Activated CD4-positive, alpha-beta T cell treated with anti-CD3 and anti-CD28 coated beads for 36 hours (primary cell): Measurements from ENCODE around the gene KCNH8. TPM values are rescaled to one million over a fixed set of nuclear protein-coding genes. Genes with fewer than 3 reads are reported as not detected.

ENCODE experiments used
- ATAC-seq: fragments of 200-7000 bp; cut with Tn5 transposase; one replicate; pipeline ENCODE4 v1.10.0; 2021; ENCODE audit warnings: mild to moderate bottlenecking, moderate library complexity
- CTCF ChIA-PET: fragments of 350-600 bp; sonication (Branson Sonifier 250); formaldehyde crosslinking; loops from one replicate; lab custom pipeline; 2021; ENCODE audit warnings: antibody characterized with exemption; lab: Charles Lee
- POLR2A ChIA-PET: fragments of 350-600 bp; sonication (Branson Sonifier 250); formaldehyde crosslinking; loops from one replicate; lab custom pipeline; 2021; ENCODE audit warnings: antibody characterized with exemption, inconsistent platforms; lab: Charles Lee
- DNase-seq: peaks from one replicate; pipeline ENCODE4 v3.0.0-alpha.2; 2020
- H3K27ac Mint-ChIP-seq: one replicate; pipeline ENCODE4 v1.8.0; 2021; ENCODE audit warnings: mixed read lengths
- H3K27me3 Mint-ChIP-seq: one replicate; pipeline ENCODE4 v1.8.0; 2021; ENCODE audit warnings: mixed read lengths
- H3K36me3 Mint-ChIP-seq: one replicate; pipeline ENCODE4 v1.8.0; 2021; ENCODE audit warnings: low read depth, mixed read lengths
- H3K4me1 Mint-ChIP-seq: one replicate; pipeline ENCODE4 v1.8.0; 2021; ENCODE audit warnings: mixed read lengths
- H3K4me3 Mint-ChIP-seq: one replicate; pipeline ENCODE4 v1.8.0; 2021; ENCODE audit warnings: mild to moderate bottlenecking, moderate library complexity, mixed read lengths
- H3K9me3 Mint-ChIP-seq: one replicate; pipeline ENCODE4 v1.8.0; 2021; ENCODE audit warnings: low read depth, mixed read lengths
- intact Hi-C, 2 experiments: fragments of 100-400 bp; cut with DNase I in 1 of 2; cut with micrococcal nuclease in 1 of 2; formaldehyde crosslinking; loops; one replicate each; pipeline versions ENCODE4 v1.14.2 to v1.15.1; 2022 to 2024; cut with DNase I, micrococcal nuclease
- microRNA-seq: library from miRNA; unstranded; fragments of <30 nt; microRNA quantifications from one replicate; pipeline ENCODE4 v1.2.0, GENCODE V29; 2021; ENCODE audit warnings: borderline replicate concordance
- total RNA-seq, 2 experiments: library from RNA; stranded (reverse); gene quantifications; one replicate each; pipeline ENCODE4 v1.2.3, GENCODE V29; 2021

KCNH8 gene
- total RNA-seq, 2 experiments from 2014 or later, result 0.05 TPM; not detected in 1

DNA sequence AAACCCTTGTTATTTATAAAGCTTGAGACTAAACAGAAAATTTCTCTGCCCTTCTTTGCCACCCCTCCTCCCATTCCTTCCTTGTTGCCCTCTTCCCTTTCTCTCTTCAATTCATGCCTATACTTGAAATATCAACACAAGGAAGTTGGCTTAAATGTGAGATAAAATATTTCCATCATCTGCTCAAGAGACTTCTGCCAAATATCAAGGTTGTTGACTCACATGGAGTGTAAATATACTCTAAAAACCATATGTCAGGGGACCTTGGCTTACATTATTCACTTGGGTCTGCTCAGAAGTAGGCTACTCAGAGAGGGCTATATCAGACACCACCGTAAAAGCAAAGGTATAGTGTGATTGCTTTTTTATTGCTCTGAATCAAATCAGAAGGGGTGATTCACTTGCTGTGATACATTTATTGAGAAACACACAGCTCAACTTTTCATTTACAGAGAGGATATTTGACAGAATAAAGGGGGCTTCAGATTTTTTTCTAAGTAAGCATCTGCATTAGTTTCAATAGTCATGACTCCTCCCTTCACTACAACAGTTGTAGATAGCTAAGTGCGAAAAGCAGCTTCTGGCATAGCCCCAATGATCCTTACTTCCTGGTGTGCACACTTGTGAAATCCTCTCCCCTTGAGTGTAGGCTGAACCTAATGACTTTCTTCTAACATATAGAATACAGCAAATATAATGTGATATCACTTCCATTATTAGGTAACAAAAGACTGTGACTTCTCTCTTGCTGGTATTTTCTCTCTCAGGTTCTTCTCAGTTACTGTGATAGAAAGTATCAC is 399.6 kb downstream of the KCNH8 start:
- no peaks in the 10 kb centered on the region for H3K27me3 Mint-ChIP-seq
- H3K4me3 Mint-ChIP-seq, result no peak overlapping the region
- intact Hi-C loops, result loop anchor here (10.0 kb wide), 3 partner anchors 203 to 483 kb away; no protein-coding TSS in a partner anchor
- no peak for DNase-seq
- no peaks in the 10 kb centered on the region for H3K9me3 Mint-ChIP-seq
- no peaks in the 10 kb centered on the region for H3K4me1 Mint-ChIP-seq
- no peak overlapping the region for H3K27ac Mint-ChIP-seq
- CTCF ChIA-PET, result no interaction called here
- POLR2A ChIA-PET, result no interaction called here
- ATAC-seq, result no peak
- H3K36me3 Mint-ChIP-seq, result no peaks in the 10 kb centered on the region

DNA sequence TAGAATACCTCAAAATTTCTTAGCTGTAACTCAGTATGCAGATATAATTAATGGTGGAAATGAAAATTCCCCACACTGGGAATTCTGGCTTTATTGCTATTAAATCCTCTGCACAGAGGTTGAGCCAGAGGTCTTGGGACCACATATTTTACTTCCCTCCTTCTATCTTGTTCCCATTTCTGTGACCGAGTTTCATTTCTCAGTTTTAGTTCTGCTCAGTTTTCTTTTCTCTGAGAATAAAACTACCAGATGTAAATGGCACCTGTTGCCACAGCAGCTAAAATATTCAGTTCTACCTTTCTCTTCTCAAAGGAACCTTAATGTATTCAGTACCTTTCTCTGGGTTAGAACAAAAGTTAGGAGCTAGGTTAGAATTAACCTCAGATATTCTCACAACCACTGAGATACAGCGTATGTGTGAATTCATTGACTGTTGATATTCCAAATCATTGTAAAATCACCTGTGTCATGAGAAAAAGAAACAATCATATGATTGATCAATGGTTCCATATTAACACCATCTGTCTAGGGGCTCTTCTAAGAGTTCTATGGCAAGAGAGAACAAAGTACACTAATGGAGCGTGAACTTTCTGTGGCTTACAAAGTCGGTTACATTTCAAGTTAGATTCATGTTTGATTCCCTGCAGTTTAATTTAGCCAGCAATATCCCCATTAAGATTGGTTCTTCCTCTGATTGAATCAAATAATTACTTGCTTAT is 411.6 kb downstream of the KCNH8 start:
- H3K4me1 Mint-ChIP-seq, result no peaks in the 10 kb centered on the region

DNA sequence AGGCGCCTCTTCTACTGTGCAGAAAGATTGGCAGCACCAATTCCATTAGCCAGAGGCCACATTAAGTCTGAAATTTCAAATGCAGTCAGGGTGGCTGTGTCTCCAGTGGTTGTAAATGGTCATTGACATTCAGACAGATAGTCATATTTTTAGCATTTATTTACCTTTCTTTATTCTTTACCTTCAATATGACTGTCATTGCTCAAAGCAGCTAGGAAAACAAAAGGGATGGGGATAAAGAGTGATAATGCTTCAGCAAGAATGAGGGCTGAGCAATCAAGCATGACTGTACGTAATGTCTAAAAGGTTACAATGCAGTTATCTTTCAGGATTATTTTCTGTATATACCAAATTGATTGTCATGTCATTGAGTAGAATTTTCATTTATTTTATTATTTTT is 425.3 kb downstream of the KCNH8 start:
- Mint-ChIP-seq H3K9me3 (peaks cover under 1% of the 10 kb centered on the region), H3K36me3 (no peaks in the 10 kb centered on the region), H3K4me3 (no peak overlapping the region), H3K27me3 (no peaks in the 10 kb centered on the region), H3K4me1 (no peaks in the 10 kb centered on the region), H3K27ac (no peak overlapping the region)
- intact Hi-C loops, result no loop called here
- ChIA-PET CTCF (no interaction called here), POLR2A (no interaction called here)
- DNase-seq (no peak), ATAC-seq (no peak)

More for the DNA sequence above, 411.6 kb downstream of the KCNH8 start:
- ATAC-seq (no peak), DNase-seq (no peak)
- Mint-ChIP-seq H3K27ac (no peak overlapping the region), H3K4me3 (no peak overlapping the region), H3K36me3 (peaks cover 2% of the 10 kb centered on the region), H3K27me3 (peaks cover 5% of the 10 kb centered on the region), H3K9me3 (no peaks in the 10 kb centered on the region)
- intact Hi-C loops, result no loop called here
- ChIA-PET CTCF (no interaction called here), POLR2A (no interaction called here)

DNA sequence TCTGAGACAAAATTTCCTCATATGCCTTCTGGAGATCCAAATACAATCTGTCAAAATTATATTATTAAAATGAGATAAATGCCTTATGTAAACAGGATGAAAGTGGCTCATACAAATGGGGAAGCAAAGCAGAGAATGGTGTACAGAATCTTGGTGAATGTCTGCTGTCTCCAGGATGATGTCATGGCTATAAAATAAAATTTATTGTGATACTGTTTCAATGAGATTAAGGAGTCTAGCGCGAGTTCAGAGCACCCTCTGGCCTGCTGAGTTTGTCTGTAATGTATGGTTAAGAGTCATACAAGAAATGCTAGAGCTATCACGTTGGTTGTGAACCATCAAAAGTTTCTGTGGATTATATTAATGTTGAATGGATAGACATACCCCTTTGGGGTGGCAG is 426.0 kb downstream of the KCNH8 start:
- Mint-ChIP-seq H3K36me3 (no peaks in the 10 kb centered on the region), H3K4me1 (no peaks in the 10 kb centered on the region), H3K27ac (no peak overlapping the region), H3K9me3 (no peaks in the 10 kb centered on the region), H3K27me3 (no peaks in the 10 kb centered on the region), H3K4me3 (no peak overlapping the region)
- ATAC-seq (no peak), DNase-seq (no peak)
- ChIA-PET POLR2A (no interaction called here), CTCF (no interaction called here)
- intact Hi-C loops, result no loop called here

GRCh38 chr3:19576343-19576742 is 428.0 kb downstream of the KCNH8 start:
- H3K9me3 Mint-ChIP-seq, result no peaks in the 10 kb centered on the region
- DNase-seq (no peak), ATAC-seq (no peak)
- no peaks in the 10 kb centered on the region for H3K4me1 Mint-ChIP-seq
- no peak overlapping the region for H3K4me3 Mint-ChIP-seq
- intact Hi-C loops, result no loop called here
- no peak overlapping the region for H3K27ac Mint-ChIP-seq
- POLR2A ChIA-PET, result no interaction called here
- no peaks in the 10 kb centered on the region for H3K27me3 Mint-ChIP-seq
- no peaks in the 10 kb centered on the region for H3K36me3 Mint-ChIP-seq
- CTCF ChIA-PET, result no interaction called here

Small RNA genes within 50 kb of the gene (microRNA-seq; reads per million reads assigned to microRNA genes)
- gene MIR4791, result not detected
